Activated naive CD4-positive, alpha-beta T cell treated with anti-CD3 and anti-CD28 coated beads, Interleukin-2, amount 50 U/mL, for 16 hours (primary cell): ENCODE data around the gene DEK.
A peak's percentile ranks its signal among the peaks of the same experiment; 100 is the strongest.
"Not testable (repeated sequence)": the region's sequence is repeated elsewhere in the genome, so short reads cannot be mapped to it uniquely, and the experiment has no call there.

ENCODE experiments used
- DNase-seq: peaks from one replicate; pipeline ENCODE4 v3.0.0-alpha.2; 2020

Gene DEK

GRCh38 chr6:18264219-18264922 lies at the start of gene DEK:
Gene DEK (minus strand): TSS chr6:18264530. CDS start chr6:18263987, 543 bp downstream.
- peak; percentile 84 for DNase-seq

- DNase-seq, result no peak
Measured at GRCh38 chr6:18312368-18312767, 48.0 kb upstream of the DEK start.

- not testable (repeated sequence) for DNase-seq
Measured at GRCh38 chr6:18310010-18310409, 45.7 kb upstream of the DEK start.

- DNase-seq, result no peak
Measured at GRCh38 chr6:18309046-18309445, 44.7 kb upstream of the DEK start.

GRCh38 chr6:18308070-18308735 lies 43.9 kb upstream of the DEK start:
- DNase-seq, result no peak

- no peak for DNase-seq
Measured at GRCh38 chr6:18306977-18307376, 42.6 kb upstream of the DEK start.

GRCh38 chr6:18302561-18303439 lies 38.5 kb upstream of the DEK start:
- no peak for DNase-seq

- no peak for DNase-seq
Measured at GRCh38 chr6:18293076-18293904, 29.0 kb upstream of the DEK start.

- no peak for DNase-seq
Measured at GRCh38 chr6:18289283-18289682, 25.0 kb upstream of the DEK start.

- DNase-seq, result no peak
Measured at GRCh38 chr6:18284261-18284660, 19.9 kb upstream of the DEK start.

GRCh38 chr6:18281564-18281963 lies 17.2 kb upstream of the DEK start:
- DNase-seq, result no peak

GRCh38 chr6:18280084-18280483 lies 15.8 kb upstream of the DEK start:
- no peak for DNase-seq

GRCh38 chr6:18279422-18279821 lies 15.1 kb upstream of the DEK start:
- DNase-seq, result no peak

GRCh38 chr6:18277237-18278006 lies 13.1 kb upstream of the DEK start:
- no peak for DNase-seq

- DNase-seq, result no peak
Measured at GRCh38 chr6:18276610-18277236, 12.4 kb upstream of the DEK start.

- no peak for DNase-seq
Measured at GRCh38 chr6:18270216-18270615, 5.9 kb upstream of the DEK start.

- no peak for DNase-seq
Measured at GRCh38 chr6:18269717-18270116, 5.4 kb upstream of the DEK start.

- DNase-seq, result no peak
Measured at GRCh38 chr6:18269253-18269652, 4.9 kb upstream of the DEK start.

GRCh38 chr6:18268066-18268465 lies 3.7 kb upstream of the DEK start:
- DNase-seq, result no peak

- no peak for DNase-seq
Measured at GRCh38 chr6:18266523-18266912, 2.2 kb upstream of the DEK start.

GRCh38 chr6:18265787-18266522 lies 1.6 kb upstream of the DEK start:
- no peak for DNase-seq
